Sigmoid colon (tissue), 3 donors: ENCODE data around the gene STK11.

Experiments
- CTCF ChIP-seq, 4 experiments: fragments of 450-650 bp in 3 of 4; fragments of 200-600 bp in 1 of 4; IDR thresholded peaks; one replicate each; pipeline ENCODE4 v1.5.1; 2016 to 2019; ENCODE audit warnings: antibody characterized with exemption in 4 of 4, mild to moderate bottlenecking in 3 of 4, moderate library complexity in 2 of 4
- POLR2A ChIP-seq, 2 donors: fragments of 450-650 bp; IDR thresholded peaks; one replicate each; pipeline ENCODE4 v1.6.1; 2016; ENCODE audit warnings: antibody characterized with exemption in 2 of 2, mild to moderate bottlenecking in 2 of 2, moderate library complexity in 2 of 2

GRCh38 chr19:1159864-1160595 is 45.5 kb upstream of the STK11 start:
- TF ChIP-seq POLR2A (IDR thresholded peaks at IDR 0.05) = no peak
- no peak for TF ChIP-seq CTCF (IDR thresholded peaks at IDR 0.05)
